Right lobe of liver (tissue), 6 donors: ENCODE results near the gene PABPC1L2A. TPM values are rescaled to one million over a fixed set of nuclear protein-coding genes. Genes with fewer than 3 reads are reported as not detected.
A peak's percentile ranks its signal among the peaks of the same experiment; 100 is the strongest.
"Not testable (repeated sequence)": the region's sequence is repeated elsewhere in the genome, so short reads cannot be mapped to it uniquely, and the experiment has no call there.

Experiments used
- ATAC-seq, 4 donors: fragments of 200-7000 bp; cut with Tn5 transposase; one replicate each; pipeline ENCODE4 v1.9.1; 2020; ENCODE audit warnings: mild to moderate bottlenecking in 4 of 4, moderate library complexity in 4 of 4
- DNase-seq, 3 donors: peaks; one replicate each; pipeline ENCODE4 v3.0.0-alpha.2; 2020
- H3K27ac ChIP-seq, 3 donors: fragments of 200-600 bp; one replicate each; pipeline ENCODE4 v1.8.0; 2022
- H3K27me3 ChIP-seq, 2 donors: fragments of 200-600 bp; one replicate each; pipeline ENCODE4 v1.8.0; 2022
- H3K36me3 ChIP-seq, 4 donors: fragments of 200-600 bp; sonication (generic) in 1 of 4; one replicate each; pipeline versions ENCODE4 v1.5.1 to v1.8.0; 2017 to 2022; ENCODE audit warnings: control low read depth in 1 of 4
- H3K4me1 ChIP-seq, 4 donors: fragments of 200-600 bp; sonication (generic) in 1 of 4; one replicate each; pipeline versions ENCODE4 v1.5.1 to v1.8.0; 2017 to 2022; ENCODE audit warnings: control low read depth in 1 of 4
- H3K4me3 ChIP-seq, 3 donors: fragments of 200-600 bp; one replicate each; pipeline ENCODE4 v1.8.0; 2022
- H3K9me3 ChIP-seq, 4 donors: fragments of 200-600 bp; sonication (generic) in 1 of 4; one replicate each; pipeline versions ENCODE4 v1.5.1 to v1.8.0; 2017 to 2022; ENCODE audit warnings: control low read depth in 1 of 4
- POLR2A ChIP-seq: fragments of 450-650 bp; IDR thresholded peaks from one replicate; pipeline ENCODE4 v1.6.1; 2017; ENCODE audit warnings: antibody characterized with exemption, mild to moderate bottlenecking
- WGBS: methylation state at CpG from one replicate; pipeline ENCODE4 v1.1.6; 2018; ENCODE audit warnings: low coverage, low lambda C conversion rate; ENCODE audit not compliant: insufficient coverage; ENCODE audit errors: missing lambda C conversion rate; 5-methylcytosine and 5-hydroxymethylcytosine counted together
- intact Hi-C, 2 donors: fragments of 100-400 bp; cut with DNase I; formaldehyde crosslinking; loops; one replicate each; pipeline versions ENCODE4 v1.11.2 to v1.14.1; 2022
- total RNA-seq, 6 experiments: library from RNA; depleted of rRNA in 2 of 6; stranded (reverse); fragments of >200 nt in 2 of 6; fragmentation: NEBNext Ultra II Directional in 3 of 6; extraction: Animal tissue kit (Norgen Biotek cat#: 25700) in 3 of 6; gene quantifications; one replicate each; pipeline versions ENCODE4 v1.1.0 to v1.2.4, GENCODE V29; 2016 to 2023
- TF ChIP-seq, protein P1 (sequence below), 4 donors: fragments of 200-600 bp in 3 of 4; fragments of 450-650 bp in 1 of 4; IDR thresholded peaks; one replicate each; pipeline versions ENCODE4 v1.5.1 to v1.8.0; 2016 to 2022; ENCODE audit warnings: antibody characterized with exemption in 4 of 4, mild to moderate bottlenecking in 2 of 4
- donor health status: DM: no; HTN: yes; CAD: no.
- donor health status: DM: no; HTN: no; CAD: no.
- donor health status: DM: no; HTN: no; CAD: no.
- donor health status: DM: no; HTN: yes; CAD: no.
- donor health status: DM: no; HTN: yes; CAD: no.

PABPC1L2A gene
- total RNA-seq, 6 experiments from 2014 or later, result not detected

DNA sequence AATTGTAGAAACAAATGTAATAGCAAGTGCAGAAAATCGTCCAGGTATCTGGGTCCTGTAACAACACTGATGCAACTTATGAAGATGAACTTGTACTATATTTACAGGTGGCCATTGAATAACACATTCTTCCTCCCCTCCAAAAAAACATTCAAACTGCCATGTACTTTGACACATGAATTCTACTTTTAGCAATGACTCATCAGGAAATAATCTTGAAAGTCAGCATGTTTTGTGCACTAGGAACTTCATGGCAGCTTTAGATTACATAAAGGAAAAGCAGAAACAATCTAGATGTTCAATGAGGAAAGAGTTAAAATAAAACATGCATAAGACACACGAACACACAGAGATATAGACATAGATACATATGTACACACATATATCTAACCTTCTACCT, 2.5 kb downstream of the PABPC1L2A start:
- Histone ChIP-seq H3K36me3 (no peaks in the 10 kb centered on the region), H3K9me3 (no peaks in the 10 kb centered on the region), H3K27me3 (no peaks in the 10 kb centered on the region), H3K4me3 (no peak overlapping the region), H3K4me1 (no peaks in the 10 kb centered on the region), H3K27ac (no peak overlapping the region)
- ATAC-seq (no peak), DNase-seq (no peak)
- WGBS, result 15% methylated on average over 2 of the region's 2 CpGs
- intact Hi-C loops, result no loop called here
- TF ChIP-seq POLR2A, result no peak
- TF ChIP-seq, protein P1, sequence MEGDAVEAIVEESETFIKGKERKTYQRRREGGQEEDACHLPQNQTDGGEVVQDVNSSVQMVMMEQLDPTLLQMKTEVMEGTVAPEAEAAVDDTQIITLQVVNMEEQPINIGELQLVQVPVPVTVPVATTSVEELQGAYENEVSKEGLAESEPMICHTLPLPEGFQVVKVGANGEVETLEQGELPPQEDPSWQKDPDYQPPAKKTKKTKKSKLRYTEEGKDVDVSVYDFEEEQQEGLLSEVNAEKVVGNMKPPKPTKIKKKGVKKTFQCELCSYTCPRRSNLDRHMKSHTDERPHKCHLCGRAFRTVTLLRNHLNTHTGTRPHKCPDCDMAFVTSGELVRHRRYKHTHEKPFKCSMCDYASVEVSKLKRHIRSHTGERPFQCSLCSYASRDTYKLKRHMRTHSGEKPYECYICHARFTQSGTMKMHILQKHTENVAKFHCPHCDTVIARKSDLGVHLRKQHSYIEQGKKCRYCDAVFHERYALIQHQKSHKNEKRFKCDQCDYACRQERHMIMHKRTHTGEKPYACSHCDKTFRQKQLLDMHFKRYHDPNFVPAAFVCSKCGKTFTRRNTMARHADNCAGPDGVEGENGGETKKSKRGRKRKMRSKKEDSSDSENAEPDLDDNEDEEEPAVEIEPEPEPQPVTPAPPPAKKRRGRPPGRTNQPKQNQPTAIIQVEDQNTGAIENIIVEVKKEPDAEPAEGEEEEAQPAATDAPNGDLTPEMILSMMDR (IDR thresholded peaks at IDR 0.05), result no peak

DNA sequence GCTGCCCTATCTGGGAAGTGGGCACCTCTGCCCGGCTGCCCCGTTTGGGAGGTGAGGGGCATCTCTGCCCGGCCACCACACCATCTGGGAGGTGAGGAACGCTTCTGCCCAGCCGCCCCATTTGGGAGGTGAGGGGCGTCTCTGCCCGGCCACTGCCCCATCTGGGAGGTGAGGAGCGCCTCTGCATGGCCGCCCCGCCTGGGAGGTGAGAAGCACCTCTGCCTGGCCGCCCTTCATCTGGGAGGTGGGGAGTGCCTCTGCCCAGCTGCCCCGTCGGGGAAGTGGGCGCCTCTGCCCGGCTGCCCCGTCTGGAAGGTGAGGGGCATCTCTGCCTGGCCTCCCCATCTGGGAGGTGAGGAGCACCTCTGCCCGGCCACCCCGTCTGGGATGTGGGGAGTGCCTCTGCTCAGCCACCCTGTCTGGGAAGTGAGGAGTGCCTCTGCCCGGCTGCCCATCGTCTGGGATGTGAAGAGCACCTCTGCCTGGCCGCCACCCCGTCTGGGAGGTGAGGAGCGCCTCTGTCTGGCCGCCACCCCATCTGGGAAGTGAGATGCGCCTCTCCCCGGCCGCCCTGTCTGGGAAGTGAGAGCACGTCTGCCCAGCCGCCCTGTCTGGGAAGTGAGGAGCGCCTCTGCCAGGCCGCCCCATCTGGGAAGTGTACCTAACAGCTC, 9.8 kb downstream of the PABPC1L2A start:
- DNase-seq (peak in 1 of 3 donors; percentile 47), ATAC-seq (no peak)
- no peak for TF ChIP-seq POLR2A
- TF ChIP-seq, protein P1 (IDR thresholded peaks at IDR 0.05), result no peak

DNA sequence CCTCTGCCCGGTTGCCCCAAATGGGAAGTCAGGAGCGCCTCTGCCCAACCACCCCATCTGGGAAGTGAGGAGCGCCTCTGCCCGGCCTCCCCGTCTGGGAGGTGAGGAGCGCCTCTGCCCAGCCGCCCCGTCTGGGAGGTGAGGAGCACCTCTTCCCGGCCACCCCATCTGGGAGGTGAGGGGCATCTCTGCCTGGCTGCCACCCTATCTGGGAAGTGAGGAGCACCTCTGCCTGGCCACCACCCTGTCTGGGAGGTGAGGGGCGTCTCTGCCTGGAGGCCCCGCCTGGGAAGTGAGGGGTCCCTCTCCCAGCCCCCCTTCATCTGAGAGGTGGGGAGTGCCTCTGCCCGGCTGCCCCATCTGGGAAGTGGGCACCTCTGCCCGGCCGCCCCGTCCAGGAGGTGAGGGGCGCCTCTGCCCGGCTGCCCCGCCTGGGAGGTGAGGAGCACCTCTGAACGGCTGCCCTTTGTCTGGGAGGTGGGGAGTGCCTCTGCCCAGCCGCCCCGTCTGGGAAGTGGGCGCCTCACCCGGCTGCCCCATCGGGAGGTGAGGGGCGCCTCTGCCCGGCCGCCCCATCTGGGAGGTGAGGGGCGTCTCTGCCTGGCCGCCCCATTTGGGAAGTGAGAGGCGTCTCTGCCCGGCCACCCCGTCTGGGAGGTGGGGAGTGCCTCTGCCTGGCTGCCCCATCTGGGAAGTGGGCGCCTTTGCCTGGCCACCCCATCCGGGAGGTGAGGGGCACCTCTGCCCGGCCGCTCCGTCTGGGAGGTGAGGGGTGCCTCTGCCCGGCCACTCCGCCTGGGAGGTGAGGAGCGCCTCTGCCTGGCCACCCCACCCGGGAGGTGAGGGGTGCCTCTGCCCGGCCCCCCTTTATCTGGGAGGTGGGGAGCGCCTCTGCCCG, 10.6 kb downstream of the PABPC1L2A start:
- Histone ChIP-seq H3K36me3 (no peaks in the 10 kb centered on the region), H3K27ac (no peak overlapping the region), H3K4me3 (no peak overlapping the region), H3K27me3 (no peaks in the 10 kb centered on the region), H3K9me3 (no peaks in the 10 kb centered on the region), H3K4me1 (no peaks in the 10 kb centered on the region)
- intact Hi-C loops, result no loop called here
- WGBS, result 80% methylated on average over 1 of the region's 44 CpGs
- ATAC-seq (no peak), DNase-seq (peak in 1 of 3 donors; percentile 14)
- TF ChIP-seq, protein P1 (IDR thresholded peaks at IDR 0.05), result no peak
- TF ChIP-seq POLR2A, result no peak

More for the DNA sequence above, 9.8 kb downstream of the PABPC1L2A start:
- intact Hi-C loops, result no loop called here
- Histone ChIP-seq H3K27me3 (no peaks in the 10 kb centered on the region), H3K27ac (no peak overlapping the region), H3K4me3 (no peak overlapping the region), H3K9me3 (no peaks in the 10 kb centered on the region), H3K4me1 (no peaks in the 10 kb centered on the region), H3K36me3 (no peaks in the 10 kb centered on the region)
- WGBS, result 100% methylated on average over 4 of the region's 31 CpGs

DNA sequence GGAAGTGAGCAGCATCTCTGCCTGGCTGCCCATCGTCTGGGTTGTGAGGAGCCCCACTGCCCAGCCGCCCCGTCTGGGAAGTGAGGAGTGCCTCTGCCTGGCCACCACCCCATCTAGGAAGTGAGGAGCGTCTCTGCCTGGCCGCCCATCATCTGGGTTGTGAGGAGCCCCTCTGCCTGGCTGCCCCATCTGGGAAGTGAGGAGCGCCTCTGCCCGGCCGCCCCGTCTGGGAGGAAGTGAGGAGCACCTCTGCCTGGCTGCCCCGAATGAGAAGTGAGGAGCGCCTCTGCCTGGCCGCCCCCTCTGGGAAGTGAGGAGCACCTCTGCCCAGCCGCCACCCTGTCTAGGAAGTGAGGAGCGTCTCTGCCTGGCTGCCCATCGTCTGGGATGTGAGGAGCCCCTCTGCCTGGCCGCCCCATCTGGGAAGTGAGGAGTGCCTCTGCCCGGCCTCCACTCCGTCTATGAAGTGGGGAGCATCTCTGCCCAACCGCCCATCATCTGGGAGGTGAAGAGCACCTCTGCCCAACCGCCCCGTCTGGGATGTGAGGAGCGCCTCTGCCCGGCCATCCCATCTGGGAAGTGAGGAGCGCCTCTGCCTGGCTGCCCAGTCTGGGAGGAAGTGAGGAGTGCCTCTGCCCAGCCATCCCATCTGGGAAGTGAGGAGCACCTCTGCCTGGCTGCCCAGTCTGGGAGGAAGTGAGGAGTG, 11.4 kb downstream of the PABPC1L2A start:
- ATAC-seq, DNase-seq, H3K4me3 ChIP-seq, H3K27me3 ChIP-seq, intact Hi-C loops, H3K4me1 ChIP-seq, H3K36me3 ChIP-seq, H3K9me3 ChIP-seq, H3K27ac ChIP-seq: not testable (repeated sequence)
- WGBS, result no CpG with 5 or more reads among the region's 24 CpGs
